Stimulated activated CD8-positive, alpha-beta memory T cell treated with anti-CD3 and anti-CD28 coated beads, Interleukin-4, amount 100 ng/mL, for 1 hour (primary cell): ENCODE data around the gene PPIE.
"Not testable (repeated sequence)": the region's sequence is repeated elsewhere in the genome, so short reads cannot be mapped to it uniquely, and the experiment has no call there.

Source experiments
- DNase-seq, 2 donors: peaks; one replicate each; pipeline ENCODE4 v3.0.0-alpha.2; 2020; ENCODE audit warnings: low read depth in 2 of 2, low spot score in 1 of 2

PPIE gene

GRCh38 chr1:39776886-39777285 lies 38.2 kb downstream of the PPIE start:
- DNase-seq: no peak

- no peak for DNase-seq
Measured at GRCh38 chr1:39777306-39777705, 38.6 kb downstream of the PPIE start.

- not testable (repeated sequence) for DNase-seq
Measured at GRCh38 chr1:39777896-39778295, 39.2 kb downstream of the PPIE start.

- not testable (repeated sequence) for DNase-seq
Measured at GRCh38 chr1:39778463-39779099, 39.9 kb downstream of the PPIE start.

- DNase-seq: no peak
Measured at GRCh38 chr1:39779137-39779536, 40.5 kb downstream of the PPIE start.

- no peak for DNase-seq
Measured at GRCh38 chr1:39779821-39780220, 41.1 kb downstream of the PPIE start.

- DNase-seq: no peak
Measured at GRCh38 chr1:39781349-39781715, 42.6 kb downstream of the PPIE start.

GRCh38 chr1:39782103-39782502 lies 43.4 kb downstream of the PPIE start:
- DNase-seq: no peak

- not testable (repeated sequence) for DNase-seq
Measured at GRCh38 chr1:39782685-39783084, 44.0 kb downstream of the PPIE start.

GRCh38 chr1:39786303-39787107 lies 47.8 kb downstream of the PPIE start:
- DNase-seq: not testable (repeated sequence)

GRCh38 chr1:39787108-39787375 lies 48.4 kb downstream of the PPIE start:
- not testable (repeated sequence) for DNase-seq

- DNase-seq: no peak
Measured at GRCh38 chr1:39787468-39787867, 48.8 kb downstream of the PPIE start.

GRCh38 chr1:39787964-39788363 lies 49.3 kb downstream of the PPIE start:
- not testable (repeated sequence) for DNase-seq

- DNase-seq: no peak
Measured at GRCh38 chr1:39788426-39788757, 49.7 kb downstream of the PPIE start.

GRCh38 chr1:39788758-39789570 lies 50.3 kb downstream of the PPIE start, which contains the start of gene BMP8B:
Gene BMP8B, minus strand, starts transcription at chr1:39788865. Its CDS starts 380 bp downstream, at chr1:39788485.
- DNase-seq: no peak

GRCh38 chr1:39789571-39790110 lies 51.0 kb downstream of the PPIE start:
- DNase-seq: no peak

- DNase-seq: no peak
Measured at GRCh38 chr1:39791838-39792237, 53.2 kb downstream of the PPIE start.

- no peak for DNase-seq
Measured at GRCh38 chr1:39795651-39796050, 57.0 kb downstream of the PPIE start.

- peak; percentile 63 to 76 for DNase-seq
Measured at GRCh38 chr1:39798859-39799769, 60.4 kb downstream of the PPIE start.

GRCh38 chr1:39799770-39800470 lies 61.2 kb downstream of the PPIE start:
- peak; percentile 45 to 47 for DNase-seq
